Fibroblast of gingiva (primary cell): Measurements from ENCODE around the gene GRIN2C.

Experiments used
- DNase-seq: peaks from one replicate; pipeline ENCODE4 v3.0.0-alpha.2; 2011; ENCODE audit warnings: low read depth

Gene GRIN2C

GRCh38 chr17:74821655-74822334, 37.9 kb downstream of the GRIN2C start:
- DNase-seq, result no peak

- DNase-seq, result no peak
These were observed 39.8 kb downstream of the GRIN2C start for GRCh38 chr17:74819801-74820436.

GRCh38 chr17:74818291-74818938, 41.3 kb downstream of the GRIN2C start:
- DNase-seq, result no peak

- DNase-seq, result no peak
These were observed 42.6 kb downstream of the GRIN2C start for GRCh38 chr17:74816905-74817620.

GRCh38 chr17:74815550-74816370, 43.9 kb downstream of the GRIN2C start:
- DNase-seq, result no peak

- DNase-seq, result no peak
These were observed 44.6 kb downstream of the GRIN2C start for GRCh38 chr17:74815067-74815466.

GRCh38 chr17:74814453-74814852, 45.2 kb downstream of the GRIN2C start:
- no peak for DNase-seq

- no peak for DNase-seq
These were observed 47.3 kb downstream of the GRIN2C start for GRCh38 chr17:74812109-74813009.

- no peak for DNase-seq
These were observed 48.8 kb downstream of the GRIN2C start for GRCh38 chr17:74810699-74811485.

GRCh38 chr17:74808714-74809430, 50.8 kb downstream of the GRIN2C start:
- no peak for DNase-seq

- DNase-seq, result no peak
These were observed 51.8 kb downstream of the GRIN2C start for GRCh38 chr17:74807925-74808324.

- DNase-seq, result no peak
These were observed 52.2 kb downstream of the GRIN2C start for GRCh38 chr17:74807441-74807840.

GRCh38 chr17:74806334-74806733, 53.4 kb downstream of the GRIN2C start:
- DNase-seq, result no peak

GRCh38 chr17:74805591-74805991, 54.1 kb downstream of the GRIN2C start:
- DNase-seq, result no peak

GRCh38 chr17:74804683-74805082, 55.0 kb downstream of the GRIN2C start:
- DNase-seq, result no peak

GRCh38 chr17:74803971-74804370, 55.7 kb downstream of the GRIN2C start:
- DNase-seq, result no peak

GRCh38 chr17:74803388-74803930, 56.2 kb downstream of the GRIN2C start:
- no peak for DNase-seq

GRCh38 chr17:74801896-74802295, 57.8 kb downstream of the GRIN2C start:
- DNase-seq, result no peak

GRCh38 chr17:74800531-74800930, 59.2 kb downstream of the GRIN2C start:
- no peak for DNase-seq
